ENCODE results near the gene ZSCAN25.
"Not testable (repeated sequence)": the region's sequence is repeated elsewhere in the genome, so short reads cannot be mapped to it uniquely, and the experiment has no call there.

ZSCAN25 gene

GRCh38 chr7:99651290-99651689 is 34.5 kb downstream of the ZSCAN25 start:
- no peak for DNase-seq

GRCh38 chr7:99652671-99653070 is 35.9 kb downstream of the ZSCAN25 start:
- no peak for DNase-seq

- DNase-seq: not testable (repeated sequence)
Measured at GRCh38 chr7:99653269-99653668, 36.5 kb downstream of the ZSCAN25 start.

- no peak for DNase-seq
Measured at GRCh38 chr7:99653754-99654153, 37.0 kb downstream of the ZSCAN25 start.

GRCh38 chr7:99654626-99655025 is 37.9 kb downstream of the ZSCAN25 start:
- DNase-seq: not testable (repeated sequence)

- DNase-seq: not testable (repeated sequence)
Measured at GRCh38 chr7:99657879-99658278, 41.1 kb downstream of the ZSCAN25 start.

- no peak for DNase-seq
Measured at GRCh38 chr7:99665312-99666012, 48.7 kb downstream of the ZSCAN25 start.

GRCh38 chr7:99666013-99666395 is 49.3 kb downstream of the ZSCAN25 start:
- no peak for DNase-seq

GRCh38 chr7:99667179-99667578 is 50.4 kb downstream of the ZSCAN25 start:
- no peak for DNase-seq

GRCh38 chr7:99668541-99668940 is 51.8 kb downstream of the ZSCAN25 start:
- DNase-seq: no peak

- no peak for DNase-seq
Measured at GRCh38 chr7:99669782-99670181, 53.0 kb downstream of the ZSCAN25 start.

GRCh38 chr7:99672573-99672972 is 55.8 kb downstream of the ZSCAN25 start:
- DNase-seq: no peak

- no peak for DNase-seq
Measured at GRCh38 chr7:99674995-99675742, 58.4 kb downstream of the ZSCAN25 start.

GRCh38 chr7:99677013-99677647 is 60.4 kb downstream of the ZSCAN25 start:
- no peak for DNase-seq

GRCh38 chr7:99677648-99678045 is 60.9 kb downstream of the ZSCAN25 start:
- DNase-seq: no peak

- no peak for DNase-seq
Measured at GRCh38 chr7:99679032-99679399, 62.3 kb downstream of the ZSCAN25 start.

GRCh38 chr7:99679400-99680191 is 62.9 kb downstream of the ZSCAN25 start, which contains the start of gene CYP3A5:
TSS of gene CYP3A5 (minus strand) at chr7:99679996. CDS start at chr7:99679896, 100 bp downstream.
- no peak for DNase-seq

All from NCI-H2081 (cell line).